Measurements from ENCODE around the gene TOMM20L. TPM values are rescaled to one million over a fixed set of nuclear protein-coding genes. Genes with fewer than 3 reads are reported as not detected.

The TOMM20L gene
- total and polyA plus RNA-seq, 2 of the 8 experiments (the other 6 are each of a cell fraction or from before 2014, with no cell fraction given), result not detected

DNA sequence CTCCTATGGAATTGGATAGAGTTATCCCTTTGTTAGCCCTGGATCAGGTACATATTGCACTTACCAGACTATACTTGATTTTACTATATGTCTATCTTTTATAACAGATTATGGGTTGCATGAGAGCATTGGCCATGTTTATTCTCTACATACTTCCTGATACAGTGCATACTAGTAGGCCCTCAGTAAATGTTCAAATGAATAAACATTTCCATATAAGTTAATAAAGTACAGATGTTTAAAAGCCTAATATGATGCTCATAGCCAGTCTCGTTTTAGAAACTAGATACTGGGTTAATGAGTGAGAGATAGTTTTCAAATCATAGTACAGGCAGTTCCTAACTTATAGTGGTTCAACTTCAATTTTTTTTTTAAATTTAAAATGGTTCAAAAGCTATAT, 39.5 kb upstream of the TOMM20L start:
- H2BK12ac ChIP-seq (ENCODE audit: low read depth, low read length), result no peak overlapping the region
- FAIRE-seq, result no peak
- H4K5ac ChIP-seq (ENCODE audit: insufficient read length, low read depth, low read length), result no peak overlapping the region
- H3K4me1 ChIP-seq (replicated peaks in 1 of 4; ENCODE audit: control insufficient read depth in 3 of 4, insufficient read depth in 4 of 4, low read length in 3 of 4), result no peaks in the 10 kb centered on the region
- no peak overlapping the region for H3K18ac ChIP-seq (ENCODE audit: extremely low read depth, low read length)
- no peaks in the 10 kb centered on the region for H3K27me3 ChIP-seq (replicated peaks in 1 of 4; ENCODE audit: control insufficient read depth in 3 of 4, extremely low read depth in 1 of 4, insufficient read depth in 3 of 4, low read length in 3 of 4)
- H3K14ac ChIP-seq (ENCODE audit: insufficient read length), result no peak overlapping the region
- H2BK15ac ChIP-seq (ENCODE audit: low read length), result no peak overlapping the region
- no peak overlapping the region for H3K56ac ChIP-seq (replicated peaks; ENCODE audit: insufficient read length, low read depth, low read length)
- no peak overlapping the region for H3K4me2 ChIP-seq (ENCODE audit: insufficient read depth in 1 of 2, low read depth in 2 of 2, low read length in 2 of 2)
- H2AK5ac ChIP-seq (ENCODE audit: low read depth, low read length), result no peak overlapping the region
- POLR2A ChIA-PET (ENCODE audit: partially characterized antibody), result no interaction called here
- no peak overlapping the region for H3K9ac ChIP-seq (replicated peaks in 1 of 4; ENCODE audit: extremely low read depth in 1 of 4, low read depth in 3 of 4, low read length in 3 of 4)
- no peak overlapping the region for H2BK120ac ChIP-seq (replicated peaks; ENCODE audit: low read depth, low read length)
- no peak overlapping the region for H2BK20ac ChIP-seq (ENCODE audit: low read length)
- peaks cover 0 to 46% (median 13%) of the 10 kb centered on the region in 4 experiments; a peak in 7 of 8 replicates for H3K36me3 ChIP-seq (ENCODE audit: control insufficient read depth in 2 of 4, insufficient read depth in 4 of 4, low read length in 3 of 4)
- no peak overlapping the region for H4K91ac ChIP-seq (replicated peaks; ENCODE audit: insufficient read length, low read length)
- H3K27ac ChIP-seq (ENCODE audit: low read depth, low read length), result no peak overlapping the region
- no peaks in the 10 kb centered on the region for H3K23me2 ChIP-seq (ENCODE audit: low read depth, low read length)
- no peak overlapping the region for H3K4ac ChIP-seq (replicated peaks; ENCODE audit: insufficient read length, low read depth, low read length)
- no peak overlapping the region for H3K23ac ChIP-seq (ENCODE audit: insufficient read length)
- no peaks in the 10 kb centered on the region for H3K79me2 ChIP-seq (ENCODE audit: control insufficient read depth in 1 of 2, insufficient read depth in 2 of 2, low read length in 2 of 2)
- no peak for DNase-seq (ENCODE audit: low read depth in 1 of 2, low spot score in 2 of 2)
- no peaks in the 10 kb centered on the region for H4K20me1 ChIP-seq (replicated peaks in 1 of 2; ENCODE audit: control insufficient read depth in 1 of 2, insufficient read depth in 2 of 2, low read length in 2 of 2)
- WGBS, 2 experiments (ENCODE audit: extremely low coverage in 1 of 2, insufficient coverage in 1 of 2, insufficient read length in 1 of 2, insufficient replicate concordance in 2 of 2, low coverage in 1 of 2, low lambda C conversion rate in 2 of 2, missing lambda C conversion rate in 1 of 2), result 81% methylated on average over 1 of the region's 1 CpG; no CpG with 5 or more reads in 1 of the 2 experiments
- CTCF ChIA-PET (ENCODE audit: partially characterized antibody), result interaction anchor here (0.7 kb wide), 1 partner anchor 1220 kb away, joined by 3 read pairs; the partner anchor contains the start of gene CCDC175
- no peak overlapping the region for H3K4me3 ChIP-seq (ENCODE audit: extremely low read depth in 1 of 4, insufficient read depth in 2 of 4, low read depth in 3 of 4, low read length in 4 of 4)
- no peaks in the 10 kb centered on the region for H3K9me3 ChIP-seq (ENCODE audit: insufficient read depth in 2 of 2, low read depth in 1 of 2, low read length in 1 of 2)
- H4K8ac ChIP-seq (ENCODE audit: extremely low read depth, insufficient read depth, low read length), result no peak overlapping the region
- H2BK5ac ChIP-seq (ENCODE audit: low read depth, low read length), result no peak overlapping the region
- no peaks in the 10 kb centered on the region for H3K79me1 ChIP-seq (ENCODE audit: low read depth, low read length)
- H2AFZ ChIP-seq (ENCODE audit: low read length), result no peak overlapping the region
- TF ChIP-seq SP2 (IDR thresholded peaks at IDR 0.05; ENCODE audit: low read length) (no peak), SP4 (IDR thresholded peaks at IDR 0.05; ENCODE audit: low read length) (no peak)
